GM12872 (cell line): ENCODE results near the gene LRRIQ4.

Experiments used
- TF ChIP-seq, protein P1 (sequence below): IDR thresholded peaks from 3 replicates; pipeline ENCODE4 v1.5.1; 2011; ENCODE audit warnings: low read depth, mild to moderate bottlenecking, low read length, moderate library complexity; ENCODE audit not compliant: insufficient read depth

The LRRIQ4 gene

DNA sequence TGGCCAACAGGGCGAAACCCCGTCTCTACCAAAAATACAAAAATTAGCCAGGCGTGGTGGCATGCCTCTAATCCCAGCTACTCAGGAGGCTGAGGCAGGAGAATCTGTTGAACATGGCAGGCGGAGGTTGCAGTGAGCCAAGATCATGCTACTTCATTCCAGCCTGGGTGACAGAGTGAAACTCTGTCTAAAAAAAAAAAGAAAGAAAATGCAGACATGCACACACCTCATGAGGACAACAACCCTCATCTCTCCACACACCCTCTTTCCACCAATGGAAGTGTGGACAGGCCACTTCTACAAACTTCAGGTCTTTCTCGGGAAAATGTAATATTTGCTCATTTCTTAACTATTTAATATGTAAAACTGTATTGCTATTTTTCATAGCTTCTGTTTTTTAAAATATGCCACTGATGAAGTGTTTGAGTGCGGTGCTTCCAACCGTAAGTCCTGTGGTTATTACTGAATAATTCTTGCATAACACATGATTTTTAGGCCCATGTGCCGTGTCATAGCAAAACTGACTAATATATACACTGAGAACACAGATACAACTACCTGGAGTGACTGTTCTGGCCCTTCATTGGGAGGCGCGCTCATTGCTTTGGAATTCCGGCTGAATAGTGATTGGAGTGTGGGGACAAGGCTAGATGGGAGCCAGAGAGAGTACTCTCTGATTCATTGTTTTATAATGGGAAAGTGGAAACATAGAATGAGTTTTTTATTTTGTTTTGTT, 34.0 kb downstream of the LRRIQ4 start:
- TF ChIP-seq, protein P1, sequence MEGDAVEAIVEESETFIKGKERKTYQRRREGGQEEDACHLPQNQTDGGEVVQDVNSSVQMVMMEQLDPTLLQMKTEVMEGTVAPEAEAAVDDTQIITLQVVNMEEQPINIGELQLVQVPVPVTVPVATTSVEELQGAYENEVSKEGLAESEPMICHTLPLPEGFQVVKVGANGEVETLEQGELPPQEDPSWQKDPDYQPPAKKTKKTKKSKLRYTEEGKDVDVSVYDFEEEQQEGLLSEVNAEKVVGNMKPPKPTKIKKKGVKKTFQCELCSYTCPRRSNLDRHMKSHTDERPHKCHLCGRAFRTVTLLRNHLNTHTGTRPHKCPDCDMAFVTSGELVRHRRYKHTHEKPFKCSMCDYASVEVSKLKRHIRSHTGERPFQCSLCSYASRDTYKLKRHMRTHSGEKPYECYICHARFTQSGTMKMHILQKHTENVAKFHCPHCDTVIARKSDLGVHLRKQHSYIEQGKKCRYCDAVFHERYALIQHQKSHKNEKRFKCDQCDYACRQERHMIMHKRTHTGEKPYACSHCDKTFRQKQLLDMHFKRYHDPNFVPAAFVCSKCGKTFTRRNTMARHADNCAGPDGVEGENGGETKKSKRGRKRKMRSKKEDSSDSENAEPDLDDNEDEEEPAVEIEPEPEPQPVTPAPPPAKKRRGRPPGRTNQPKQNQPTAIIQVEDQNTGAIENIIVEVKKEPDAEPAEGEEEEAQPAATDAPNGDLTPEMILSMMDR: no peak

- TF ChIP-seq, protein P1: no peak
Observed at GRCh38 chr3:169847896-169848295, 35.2 kb downstream of the LRRIQ4 start.

- TF ChIP-seq, protein P1: no peak
Observed at GRCh38 chr3:169848741-169849140, 36.1 kb downstream of the LRRIQ4 start.

DNA sequence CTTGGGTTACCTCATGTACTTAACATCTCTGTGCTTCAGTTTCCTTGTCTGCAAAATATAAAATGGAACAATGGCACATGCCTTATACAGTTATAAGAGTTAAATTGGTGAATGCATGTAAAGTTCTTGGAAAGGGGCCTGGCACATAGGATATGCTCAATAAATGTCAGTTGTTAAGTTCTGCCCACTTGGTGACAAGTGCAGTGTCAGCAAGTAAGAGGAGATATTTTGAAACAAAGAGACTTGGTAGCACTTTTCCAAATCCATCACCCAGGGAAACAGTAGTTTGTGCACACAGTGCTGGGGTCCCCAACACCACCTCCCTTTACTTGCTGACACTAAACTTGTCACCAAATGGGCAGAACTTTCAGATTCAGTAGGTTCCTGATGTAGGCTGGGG, 37.9 kb downstream of the LRRIQ4 start:
- TF ChIP-seq, protein P1: no peak

- TF ChIP-seq, protein P1: no peak
Observed at GRCh38 chr3:169855514-169855913, 42.8 kb downstream of the LRRIQ4 start.

- TF ChIP-seq, protein P1: no peak
Observed at GRCh38 chr3:169857811-169858210, 45.1 kb downstream of the LRRIQ4 start.

DNA sequence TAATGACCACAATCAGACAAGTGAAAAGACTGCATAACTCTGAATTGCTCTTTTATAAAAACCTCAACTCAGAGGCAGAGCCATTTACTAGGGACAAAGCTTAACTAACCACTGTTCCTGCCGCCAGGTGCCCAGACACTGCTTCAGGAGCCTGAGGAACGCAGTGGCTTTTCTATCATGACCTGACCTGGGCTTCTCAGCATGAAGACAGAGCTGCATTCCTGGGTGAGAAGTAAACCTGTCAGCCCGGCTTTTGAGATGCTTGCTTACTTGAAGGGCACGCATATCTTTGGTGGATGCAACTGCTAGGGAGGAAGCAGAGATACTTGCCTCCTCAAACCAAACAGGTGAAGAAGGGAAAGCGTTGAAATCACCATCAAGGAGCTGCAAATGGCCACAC, 49.2 kb downstream of the LRRIQ4 start:
- TF ChIP-seq, protein P1: no peak

DNA sequence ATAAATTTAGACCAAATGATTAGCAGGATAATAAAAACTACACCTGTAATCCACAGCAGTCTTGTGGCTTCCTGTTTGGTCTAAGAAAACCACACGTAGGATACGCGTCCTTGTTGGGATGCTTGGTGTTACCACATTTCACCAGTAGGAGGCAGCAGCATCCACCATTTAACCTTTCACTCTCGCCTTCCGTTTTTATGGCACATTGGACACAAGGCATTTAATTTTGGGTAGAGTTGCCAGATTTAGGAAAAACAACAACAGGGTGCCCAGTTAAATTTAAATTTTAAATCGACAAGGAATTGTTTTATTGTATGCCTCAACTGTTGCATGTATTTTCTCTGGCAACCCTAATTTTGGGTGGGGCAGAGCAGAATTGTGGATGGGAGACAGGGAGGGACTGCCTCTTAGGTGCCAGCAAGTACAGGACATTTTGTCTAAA, 50.8 kb downstream of the LRRIQ4 start:
- TF ChIP-seq, protein P1: peak; percentile 93
